Subcutaneous adipose tissue (tissue), 4 donors: Measurements from ENCODE around the gene SLC35F3. TPM values are rescaled to one million over a fixed set of nuclear protein-coding genes. Genes with fewer than 3 reads are reported as not detected.

Experiments used
- total RNA-seq, 4 donors: library from RNA; depleted of rRNA; stranded (reverse); fragments of >200 nt; gene quantifications; one replicate each; pipeline ENCODE4 v1.1.0, GENCODE V29; 2016
- TF ChIP-seq, protein P1 (sequence below): fragments of 450-650 bp; IDR thresholded peaks from one replicate; pipeline ENCODE4 v1.5.1; 2016; ENCODE audit warnings: low read depth, mild to moderate bottlenecking, control low read depth, antibody characterized with exemption, moderate library complexity

The SLC35F3 gene
- total RNA-seq, 4 donors from 2014 or later = 0.44 TPM; not detected in 3

DNA sequence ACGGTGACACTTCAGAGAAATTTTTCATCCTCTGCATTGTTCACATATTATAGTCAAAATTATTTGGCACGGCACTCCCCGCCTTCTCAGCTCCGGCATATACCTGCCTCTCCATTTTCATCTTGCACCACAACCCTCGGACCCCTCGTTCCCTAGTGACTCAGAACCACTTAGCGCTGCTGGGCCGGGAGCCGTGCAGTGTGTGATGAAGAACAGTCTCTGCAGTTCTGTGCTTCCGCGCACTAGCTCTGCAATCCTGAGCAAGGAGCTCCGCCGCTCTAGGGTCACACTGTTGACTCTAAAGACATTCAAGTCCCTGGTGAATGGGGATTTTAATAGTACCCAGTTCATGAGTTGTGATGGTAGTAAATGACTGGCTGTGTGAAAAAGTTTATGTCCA lies 221.2 kb downstream of the SLC35F3 start:
- TF ChIP-seq, protein P1, sequence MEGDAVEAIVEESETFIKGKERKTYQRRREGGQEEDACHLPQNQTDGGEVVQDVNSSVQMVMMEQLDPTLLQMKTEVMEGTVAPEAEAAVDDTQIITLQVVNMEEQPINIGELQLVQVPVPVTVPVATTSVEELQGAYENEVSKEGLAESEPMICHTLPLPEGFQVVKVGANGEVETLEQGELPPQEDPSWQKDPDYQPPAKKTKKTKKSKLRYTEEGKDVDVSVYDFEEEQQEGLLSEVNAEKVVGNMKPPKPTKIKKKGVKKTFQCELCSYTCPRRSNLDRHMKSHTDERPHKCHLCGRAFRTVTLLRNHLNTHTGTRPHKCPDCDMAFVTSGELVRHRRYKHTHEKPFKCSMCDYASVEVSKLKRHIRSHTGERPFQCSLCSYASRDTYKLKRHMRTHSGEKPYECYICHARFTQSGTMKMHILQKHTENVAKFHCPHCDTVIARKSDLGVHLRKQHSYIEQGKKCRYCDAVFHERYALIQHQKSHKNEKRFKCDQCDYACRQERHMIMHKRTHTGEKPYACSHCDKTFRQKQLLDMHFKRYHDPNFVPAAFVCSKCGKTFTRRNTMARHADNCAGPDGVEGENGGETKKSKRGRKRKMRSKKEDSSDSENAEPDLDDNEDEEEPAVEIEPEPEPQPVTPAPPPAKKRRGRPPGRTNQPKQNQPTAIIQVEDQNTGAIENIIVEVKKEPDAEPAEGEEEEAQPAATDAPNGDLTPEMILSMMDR = no peak

DNA sequence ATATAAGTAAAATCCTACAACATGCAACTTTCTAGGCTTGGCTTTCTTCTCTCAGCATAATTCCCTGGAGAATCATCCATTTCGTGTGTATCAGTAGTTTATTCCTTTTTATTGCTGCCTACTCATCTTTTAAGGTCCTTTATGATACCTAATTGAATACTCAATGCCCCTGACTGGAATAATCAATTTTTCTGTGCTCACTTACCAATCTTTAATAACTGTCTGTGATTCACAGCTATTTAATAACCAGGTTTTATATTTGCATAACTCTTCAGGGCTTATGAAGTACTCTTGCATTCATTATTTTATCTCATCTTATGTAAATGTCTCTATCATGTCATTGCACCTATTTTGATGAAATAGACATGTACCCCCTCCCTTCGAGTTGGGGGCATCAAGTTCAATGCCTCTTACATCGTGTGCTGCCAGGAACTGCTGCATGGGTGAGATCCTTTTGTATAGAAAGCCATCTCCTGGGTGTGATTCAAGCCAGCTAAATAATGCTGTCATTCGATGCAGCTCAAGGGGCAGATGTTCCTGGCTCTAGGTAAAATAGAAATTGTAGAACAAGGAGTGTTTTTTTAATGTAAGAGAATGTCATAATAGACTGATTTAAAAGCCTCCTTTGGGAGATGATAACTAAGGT lies 222.7 kb downstream of the SLC35F3 start:
- TF ChIP-seq, protein P1 = no peak

DNA sequence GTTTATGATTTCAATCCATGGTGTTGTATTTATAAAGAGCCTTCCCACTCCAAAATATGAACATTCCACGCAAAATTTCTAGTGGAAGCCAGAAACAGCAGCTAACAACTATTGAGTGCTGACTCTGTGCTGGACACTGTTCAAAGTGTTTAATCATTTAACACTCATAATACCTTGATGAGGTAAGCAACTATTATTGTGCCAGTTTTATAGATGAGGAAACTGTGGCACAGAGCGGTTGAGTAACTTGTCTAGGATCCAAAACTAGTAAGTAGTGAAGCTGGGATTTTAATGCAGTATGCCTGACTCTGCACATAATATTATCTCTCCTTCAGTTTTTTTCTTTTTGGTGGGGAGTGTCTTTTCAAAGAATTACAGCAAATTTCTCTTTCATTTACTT lies 228.3 kb downstream of the SLC35F3 start:
- TF ChIP-seq, protein P1 = no peak

DNA sequence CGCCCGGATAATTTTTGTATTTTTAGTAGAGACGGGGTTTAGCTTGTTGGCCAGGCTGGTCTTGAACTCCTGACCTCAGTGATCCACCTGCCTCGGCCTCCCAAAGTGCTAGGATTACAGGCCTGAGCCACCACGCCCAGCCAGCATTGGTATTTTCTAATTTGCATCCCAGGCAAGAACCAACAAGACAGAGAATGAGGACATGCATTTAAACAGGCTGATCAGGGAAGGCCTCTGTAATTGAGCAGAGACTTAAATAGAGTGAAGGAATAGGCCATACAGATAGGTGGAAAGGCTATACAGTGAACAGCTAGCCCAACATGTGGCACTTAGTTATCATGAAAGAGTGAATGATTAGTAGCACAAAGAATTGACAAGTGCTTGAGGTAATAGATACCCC lies 230.4 kb downstream of the SLC35F3 start:
- TF ChIP-seq, protein P1 = no peak

DNA sequence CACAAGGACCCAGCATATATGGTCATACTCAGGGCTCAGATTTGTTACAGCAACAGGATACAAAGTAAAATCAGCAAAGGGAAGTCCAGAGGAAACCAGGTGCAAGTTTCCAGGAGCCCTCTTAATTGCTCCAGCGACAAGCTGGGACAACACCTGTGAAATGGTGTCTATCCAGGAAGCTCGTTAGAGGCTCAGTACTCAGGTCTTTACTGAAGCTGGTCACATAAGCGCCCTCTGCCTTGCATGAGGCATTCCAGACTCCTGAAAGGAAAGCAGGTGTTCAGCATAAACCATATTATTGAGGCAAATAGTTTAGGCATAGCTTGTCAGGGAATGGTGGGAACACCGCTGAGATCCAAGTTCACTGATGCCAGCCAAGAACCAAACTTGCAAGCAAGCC lies 231.0 kb downstream of the SLC35F3 start:
- TF ChIP-seq, protein P1 = no peak

DNA sequence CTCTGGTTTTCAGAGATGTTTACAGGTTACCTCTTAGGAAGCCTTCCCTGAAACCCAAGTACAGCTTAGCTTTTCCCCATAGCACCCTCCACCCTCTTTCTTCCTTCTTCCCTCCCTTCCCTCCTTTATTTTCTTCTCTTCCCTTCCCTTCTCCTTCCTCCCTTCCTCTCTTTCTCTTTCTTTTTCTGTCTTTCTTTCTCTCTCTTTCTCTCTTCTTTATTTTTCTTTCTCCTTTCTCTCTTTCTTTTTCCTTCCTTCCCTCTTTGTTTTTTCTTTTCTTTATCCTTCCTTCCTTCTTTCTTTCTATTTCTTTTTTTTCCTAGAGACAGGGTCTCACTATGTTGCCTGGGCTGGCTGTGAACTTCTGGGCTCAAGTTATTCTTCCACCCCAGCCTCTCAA lies 231.6 kb downstream of the SLC35F3 start:
- TF ChIP-seq, protein P1 = no peak

DNA sequence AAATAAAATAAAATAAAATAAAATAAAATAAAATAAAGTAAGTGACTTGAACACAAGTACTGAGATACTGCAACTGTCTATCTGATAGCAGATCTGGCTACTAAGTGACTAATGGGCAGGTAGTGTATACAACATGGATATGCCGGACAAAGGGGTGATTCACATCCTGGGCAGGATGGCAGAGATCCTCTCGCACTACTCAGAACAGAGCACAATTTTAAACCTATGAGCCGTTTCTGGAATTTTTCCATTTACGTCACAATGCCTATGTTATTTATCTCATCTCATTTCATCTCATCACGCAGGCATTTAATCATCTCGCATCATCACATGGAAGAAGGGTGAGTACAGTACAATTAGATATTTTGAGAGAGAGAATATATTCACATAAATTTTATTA lies 235.5 kb downstream of the SLC35F3 start:
- TF ChIP-seq, protein P1 = no peak
